ENCODE measurements around the gene COPA. TPM values are rescaled to one million over a fixed set of nuclear protein-coding genes. Genes with fewer than 3 reads are reported as not detected.

The COPA gene
- total and polyA plus RNA-seq, 8 donors, result 42.4 to 243 (median 85.2) TPM

- H3K27ac ChIP-seq, result peak overlapping the region in 3 of 5 donors; percentile 3 to 50 (median 35)
- WGBS, 5 donors, result 15 to 25% (median 19%) methylated on average over 3 of the region's 3 CpGs
- H3K27me3 ChIP-seq, result no peaks in the 10 kb centered on the region
- no peak overlapping the region for H3K4me3 ChIP-seq
- H3K9me3 ChIP-seq, result no peaks in the 10 kb centered on the region
- peaks cover 0 to 24% (median 12%) of the 10 kb centered on the region in 4 donors for H3K36me3 ChIP-seq
- TF ChIP-seq POLR2A (IDR thresholded peaks at IDR 0.05) (no peak), EP300 (IDR thresholded peaks at IDR 0.05) (no peak), CTCF (IDR thresholded peaks at IDR 0.05) (no peak), POLR2AphosphoS5 (IDR thresholded peaks at IDR 0.05) (no peak)
- peaks cover 23 to 76% (median 57%) of the 10 kb centered on the region in 4 donors for H3K4me1 ChIP-seq
- DNase-seq, result peak in 1 of 2 donors; percentile 39
- intact Hi-C loops (cut with DNase I; ENCODE audit: low total_unique reads), result no loop called here
These were observed 86.5 kb downstream of the COPA start for GRCh38 chr1:160256396-160257046.

- no peaks in the 10 kb centered on the region for H3K27me3 ChIP-seq
- no peak overlapping the region for H3K4me3 ChIP-seq
- peak overlapping the region in 3 of 5 donors; percentile 3 to 50 (median 35) for H3K27ac ChIP-seq
- H3K4me1 ChIP-seq, result peaks cover 19 to 76% (median 56%) of the 10 kb centered on the region in 4 donors
- TF ChIP-seq POLR2AphosphoS5 (IDR thresholded peaks at IDR 0.05) (no peak), POLR2A (IDR thresholded peaks at IDR 0.05) (no peak), CTCF (IDR thresholded peaks at IDR 0.05) (no peak), EP300 (IDR thresholded peaks at IDR 0.05) (no peak)
- H3K36me3 ChIP-seq, result peaks cover 0 to 28% (median 12%) of the 10 kb centered on the region in 4 donors
- intact Hi-C loops (cut with DNase I; ENCODE audit: low total_unique reads), result no loop called here
- no peaks in the 10 kb centered on the region for H3K9me3 ChIP-seq
- no peak for DNase-seq
- 72 to 88% (median 83%) methylated on average over 4 of the region's 4 CpGs for WGBS, 5 donors
These were observed 87.2 kb downstream of the COPA start for GRCh38 chr1:160255781-160256300.

DNA sequence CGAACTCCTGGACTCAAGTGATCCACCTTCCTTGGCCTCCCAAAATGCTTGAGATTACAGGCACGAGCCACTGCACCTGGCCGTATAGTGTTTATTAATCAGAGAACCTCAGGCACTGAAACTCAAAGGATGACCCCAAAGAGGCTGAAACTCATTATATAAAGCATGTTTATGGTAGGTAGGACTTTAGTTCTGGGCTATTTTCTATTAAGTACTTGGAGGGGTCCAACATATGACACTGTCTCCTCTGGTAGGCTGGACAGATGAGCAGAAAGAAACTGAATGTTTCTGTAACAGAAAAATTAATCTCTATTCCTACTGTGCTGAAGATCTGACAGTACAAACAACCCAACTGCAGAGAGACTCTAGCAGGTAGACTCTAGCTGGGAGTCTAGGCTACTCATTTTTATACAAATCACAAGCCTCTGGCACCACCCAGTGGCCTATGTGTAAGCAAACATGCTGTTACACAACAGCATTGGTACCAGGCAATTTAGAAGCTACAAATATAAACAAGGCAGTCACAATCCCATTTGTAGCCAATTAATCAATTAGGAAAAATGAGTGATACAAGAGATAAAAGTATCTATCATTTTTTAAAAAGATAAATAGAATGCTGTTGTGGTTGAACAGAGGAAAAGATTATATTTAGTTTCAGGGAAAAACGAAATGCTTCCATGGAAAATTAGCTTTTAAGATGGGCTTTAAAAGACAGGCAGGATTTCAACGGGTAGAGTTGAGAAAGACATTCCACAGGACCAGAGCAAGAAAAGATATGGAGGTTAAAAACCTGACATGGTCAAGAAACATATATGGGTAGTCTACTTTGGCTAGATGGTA lies 91.1 kb downstream of the COPA start:
- no peak overlapping the region for H3K4me3 ChIP-seq
- no peaks in the 10 kb centered on the region for H3K9me3 ChIP-seq
- H3K27me3 ChIP-seq, result no peaks in the 10 kb centered on the region
- TF ChIP-seq POLR2AphosphoS5 (IDR thresholded peaks at IDR 0.05), result peak; percentile 9 to 64 (median 31)
- no peak for TF ChIP-seq EP300 (IDR thresholded peaks at IDR 0.05)
- peak in 5 of 7 experiments; percentile 47 to 73 (median 59) for TF ChIP-seq CTCF (IDR thresholded peaks at IDR 0.05)
- H3K4me1 ChIP-seq, result peaks cover 10 to 50% (median 33%) of the 10 kb centered on the region in 4 donors
- H3K27ac ChIP-seq, result peak overlapping the region in 2 of 5 donors; percentile 32 to 62
- H3K36me3 ChIP-seq, result peaks cover 0 to 19% (median 14%) of the 10 kb centered on the region in 4 donors
- WGBS, 5 donors, result 63 to 80% (median 68%) methylated on average over 5 of the region's 5 CpGs
- peak; percentile 69 to 89 for DNase-seq
- intact Hi-C loops (cut with DNase I; ENCODE audit: low total_unique reads), result loop anchor here (5.0 kb wide), 1 partner anchor 60 kb away; the partner anchor contains the start of gene CASQ1

GRCh38 chr1:160251011-160251410 lies 92.0 kb downstream of the COPA start:
- no peak for TF ChIP-seq POLR2A (IDR thresholded peaks at IDR 0.05)
- TF ChIP-seq POLR2AphosphoS5 (IDR thresholded peaks at IDR 0.05), result no peak
- TF ChIP-seq EP300 (IDR thresholded peaks at IDR 0.05), result no peak
- no peak for TF ChIP-seq CTCF (IDR thresholded peaks at IDR 0.05)
- H3K4me1 ChIP-seq, result peaks cover 6 to 49% (median 27%) of the 10 kb centered on the region in 4 donors
- intact Hi-C loops (cut with DNase I; ENCODE audit: low total_unique reads), result loop anchor here (5.0 kb wide), 1 partner anchor 59 kb away; the partner anchor contains the start of gene CASQ1
- DNase-seq, result no peak
- H3K27ac ChIP-seq, result peak overlapping the region in 1 of 5 donors; percentile 62
- H3K9me3 ChIP-seq, result no peaks in the 10 kb centered on the region
- H3K4me3 ChIP-seq, result no peak overlapping the region
- peaks cover 0 to 19% (median 14%) of the 10 kb centered on the region in 4 donors for H3K36me3 ChIP-seq
- no peaks in the 10 kb centered on the region for H3K27me3 ChIP-seq

Measured in stomach (tissue), 9 donors.